HG03342 (cell line): ENCODE measurements around the gene SLAMF6.
A peak's percentile ranks its signal among the peaks of the same experiment; 100 is the strongest.

Experiments used
- ATAC-seq: cut with Tn5 transposase; IDR thresholded peaks from one replicate; pipeline ENCODE4 v1.9.1; 2021; ENCODE audit warnings: mild to moderate bottlenecking, moderate library complexity; ENCODE audit not compliant: unreplicated experiment

SLAMF6 gene

DNA sequence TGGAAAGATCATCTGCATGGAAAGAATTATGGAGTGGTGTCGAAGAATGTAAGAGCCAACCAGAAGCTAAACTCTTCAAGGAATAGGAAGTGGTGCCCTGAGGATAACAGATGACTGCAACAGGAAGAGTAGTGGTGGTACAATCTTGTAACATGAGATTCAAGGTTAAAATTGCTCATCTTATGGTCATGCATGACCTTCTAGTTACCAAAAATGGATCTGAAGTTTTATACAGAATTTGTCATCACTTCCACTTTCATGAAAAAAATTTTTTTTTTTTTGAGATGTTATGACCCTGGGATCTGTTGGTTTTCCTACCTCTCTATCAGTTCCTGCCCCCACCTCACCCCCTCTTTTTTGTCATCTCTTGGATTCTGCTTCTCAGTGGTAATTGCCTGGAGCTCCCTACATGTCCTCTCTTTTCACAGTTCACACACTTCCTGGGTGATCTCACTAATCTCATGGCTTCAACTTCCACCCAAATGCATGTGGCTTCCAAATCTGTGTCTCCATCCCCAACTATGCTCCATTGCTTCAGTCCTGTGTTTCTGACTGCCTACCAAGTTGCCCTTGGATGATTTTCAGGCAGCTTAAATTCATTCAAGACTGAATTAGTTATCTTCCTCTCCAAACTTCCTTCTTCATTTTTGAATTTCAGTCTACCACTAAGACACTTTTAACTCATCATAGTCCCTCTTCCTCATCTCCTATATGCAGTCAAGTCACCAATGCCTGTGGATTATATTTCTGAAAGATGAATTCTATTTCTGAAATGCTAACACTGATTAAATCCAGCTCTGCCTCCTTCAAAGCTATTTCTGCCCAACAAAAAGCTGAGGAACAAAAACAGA, 48.4 kb downstream of the SLAMF6 start:
- ATAC-seq: peak; percentile 48

DNA sequence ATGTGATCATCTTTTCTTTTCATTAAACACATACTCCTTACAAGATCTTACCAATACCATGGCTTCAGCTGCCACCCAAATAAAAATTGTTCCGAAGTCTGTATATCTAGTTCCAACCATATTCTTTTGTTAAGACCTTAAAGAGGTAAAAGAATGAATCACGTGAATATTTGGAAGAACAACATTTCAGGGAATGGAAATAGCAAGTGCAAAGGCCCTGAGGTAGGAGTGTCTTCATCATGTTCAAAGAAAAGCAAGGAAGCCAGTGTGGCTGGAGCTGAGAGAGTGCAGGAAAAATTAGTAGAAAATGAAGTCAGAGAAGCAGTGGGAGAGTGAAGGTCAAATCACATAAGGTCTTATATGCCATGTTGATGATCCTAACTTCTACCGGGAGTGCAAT, 50.9 kb downstream of the SLAMF6 start:
- no peak for ATAC-seq

DNA sequence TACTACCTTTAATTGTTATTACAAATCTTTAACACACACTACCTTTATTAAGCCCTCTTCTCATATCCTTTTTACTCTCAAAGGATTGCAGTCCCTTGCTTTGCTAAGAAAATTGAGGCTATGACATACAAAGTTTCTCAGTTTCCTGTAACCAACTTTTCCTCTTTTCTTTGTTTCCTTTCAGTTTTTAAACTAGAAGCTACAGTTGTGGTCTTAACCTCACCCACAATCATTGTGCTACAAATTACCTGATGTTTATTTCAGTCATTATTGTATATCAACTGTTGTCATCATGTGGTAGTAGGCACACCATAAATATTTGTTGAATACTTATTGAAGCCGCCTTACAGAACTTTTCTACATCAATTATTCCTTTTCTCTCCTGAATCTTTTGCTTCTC, 51.8 kb downstream of the SLAMF6 start:
- ATAC-seq: no peak

DNA sequence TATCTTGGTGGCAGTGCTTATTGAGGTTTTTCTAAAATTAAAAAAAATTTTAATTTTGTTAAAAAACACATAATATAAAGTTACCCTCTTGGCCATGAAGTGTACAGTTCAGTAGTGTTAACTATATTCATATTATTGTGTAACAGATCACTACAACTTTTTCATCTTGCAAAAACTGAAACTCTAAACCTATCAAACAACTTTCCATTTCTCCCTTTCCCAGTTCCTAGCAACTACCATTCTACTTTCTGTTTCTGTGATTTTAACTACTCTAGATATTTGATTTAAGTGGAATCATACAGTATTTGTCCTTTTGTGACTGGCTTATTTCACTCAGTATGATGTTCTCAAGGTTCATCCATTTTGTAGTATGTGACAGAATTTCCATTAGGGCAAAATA, 55.5 kb downstream of the SLAMF6 start:
- no peak for ATAC-seq

DNA sequence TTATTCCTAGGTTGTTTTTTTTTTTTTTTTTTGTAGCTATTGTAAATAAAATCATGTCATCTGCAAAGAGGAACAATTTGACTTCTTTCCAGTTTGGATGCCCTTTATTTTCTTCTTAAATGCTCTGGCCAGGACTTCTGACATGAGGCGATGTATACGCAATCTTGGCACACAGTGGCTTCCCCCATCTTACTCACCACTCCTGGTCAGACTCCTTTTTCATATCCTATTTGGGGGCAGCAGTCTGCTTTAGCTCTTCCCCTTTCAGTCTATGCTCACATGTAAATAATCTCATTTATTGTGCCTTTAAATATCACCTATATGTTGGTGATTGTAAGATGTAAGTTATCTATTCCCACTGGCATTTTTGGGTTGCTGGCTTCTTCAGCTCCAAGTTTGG, 56.1 kb downstream of the SLAMF6 start:
- no peak for ATAC-seq

DNA sequence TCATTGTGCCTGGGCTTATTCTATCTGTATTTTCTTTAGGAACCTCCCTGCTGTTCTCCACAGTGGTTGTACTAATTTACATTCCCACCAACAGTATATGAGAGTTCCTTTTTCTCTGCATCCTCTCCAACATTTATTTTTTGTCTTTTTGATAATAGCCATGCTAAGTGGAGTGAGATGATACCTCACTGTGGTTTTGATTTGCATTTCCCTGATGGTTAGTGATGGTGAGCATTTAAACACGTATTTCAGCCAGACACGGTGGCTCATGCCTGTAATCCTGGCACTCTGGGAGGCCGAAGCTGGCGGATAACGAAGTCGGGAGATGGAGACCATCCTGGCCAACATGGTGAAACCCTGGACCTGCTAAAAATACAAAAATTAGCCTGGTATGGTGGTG, 57.9 kb downstream of the SLAMF6 start:
- ATAC-seq: no peak

DNA sequence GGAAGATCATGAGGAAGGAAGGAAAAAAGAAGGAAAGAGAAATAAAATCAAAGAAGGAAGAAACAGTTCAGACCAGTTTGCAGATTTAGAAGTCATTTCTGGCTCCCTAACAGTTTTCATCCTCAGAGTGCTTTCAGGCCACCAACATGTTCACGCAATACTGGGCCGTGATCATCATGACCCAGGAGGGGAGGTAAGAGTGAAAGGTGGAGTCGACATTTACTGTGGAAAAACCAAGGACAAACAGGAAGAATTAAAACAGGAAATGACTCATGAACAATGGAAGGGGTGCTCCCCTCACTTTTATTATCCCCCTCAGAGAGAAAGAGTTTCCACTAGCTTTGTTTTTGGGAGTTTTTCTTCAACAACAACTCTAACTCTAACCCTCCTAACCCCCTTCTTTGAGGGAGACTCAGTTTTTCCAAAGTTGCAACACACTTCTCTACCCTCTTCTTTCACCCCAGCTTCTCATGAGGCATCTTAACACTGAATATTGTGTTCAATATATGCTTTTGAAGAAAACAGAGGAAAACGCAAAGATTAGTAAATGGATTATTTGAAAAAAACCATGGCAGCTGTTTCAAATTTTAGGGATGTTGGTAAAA, 62.3 kb downstream of the SLAMF6 start:
- ATAC-seq: no peak

DNA sequence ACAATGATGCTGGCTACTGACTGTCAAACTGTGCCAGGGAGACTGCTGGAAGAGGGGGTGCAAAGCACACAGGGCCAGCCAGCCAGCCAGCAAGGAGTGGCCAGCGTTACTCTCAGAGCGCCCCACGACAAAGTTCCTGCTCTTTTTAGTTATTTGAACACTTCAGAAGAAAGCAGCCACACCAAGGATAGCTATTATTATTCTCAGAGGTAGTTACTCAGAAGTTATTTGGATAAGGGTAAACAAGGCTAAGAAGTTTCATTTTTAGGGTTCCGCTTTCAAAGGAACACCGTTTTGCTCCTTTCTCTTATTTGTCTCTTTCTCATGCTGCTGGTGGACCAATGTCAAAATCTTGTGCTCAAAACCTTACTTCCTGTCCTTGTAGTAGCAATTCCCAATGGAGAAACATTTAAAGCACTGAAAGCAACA, 62.8 kb downstream of the SLAMF6 start:
- peak; percentile 43 for ATAC-seq

DNA sequence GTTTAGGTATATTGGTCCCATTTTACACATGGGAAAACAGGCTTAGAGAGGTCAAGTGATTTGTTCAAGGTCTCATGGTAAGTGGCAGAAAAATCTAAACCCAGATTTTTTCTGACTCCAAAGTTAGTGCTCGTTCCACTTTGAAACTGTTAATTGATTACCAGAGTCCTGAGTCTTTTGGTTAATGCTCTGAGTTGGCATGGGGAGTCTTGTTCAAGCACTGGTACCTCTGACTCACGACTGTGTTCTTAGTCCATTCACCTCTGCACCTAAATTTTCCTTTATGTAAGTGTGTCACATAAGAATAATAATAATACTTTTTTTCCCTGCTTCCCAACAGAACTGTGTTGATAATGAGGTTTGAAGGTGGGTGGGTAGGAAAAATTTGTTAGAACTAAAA, 63.4 kb downstream of the SLAMF6 start:
- ATAC-seq: no peak

DNA sequence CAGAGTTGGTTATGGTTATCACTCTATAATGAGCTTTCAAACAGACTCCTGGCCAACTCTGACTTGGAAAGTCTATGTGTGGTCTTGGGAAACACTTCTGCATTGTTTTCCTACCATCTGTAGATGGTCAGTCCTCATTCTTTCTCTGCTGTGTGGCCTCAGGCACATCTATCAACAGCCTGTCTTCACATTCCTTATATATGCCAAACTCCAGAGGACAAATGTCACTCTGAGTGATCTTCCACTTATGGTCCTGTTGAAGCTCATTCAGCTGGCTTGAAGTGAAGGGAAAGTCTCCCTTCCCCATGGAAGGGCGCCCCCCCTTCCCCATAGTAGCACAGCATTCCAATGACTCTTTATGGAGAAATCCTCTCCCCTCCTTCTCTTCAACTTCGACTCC, 64.0 kb downstream of the SLAMF6 start:
- ATAC-seq: no peak

DNA sequence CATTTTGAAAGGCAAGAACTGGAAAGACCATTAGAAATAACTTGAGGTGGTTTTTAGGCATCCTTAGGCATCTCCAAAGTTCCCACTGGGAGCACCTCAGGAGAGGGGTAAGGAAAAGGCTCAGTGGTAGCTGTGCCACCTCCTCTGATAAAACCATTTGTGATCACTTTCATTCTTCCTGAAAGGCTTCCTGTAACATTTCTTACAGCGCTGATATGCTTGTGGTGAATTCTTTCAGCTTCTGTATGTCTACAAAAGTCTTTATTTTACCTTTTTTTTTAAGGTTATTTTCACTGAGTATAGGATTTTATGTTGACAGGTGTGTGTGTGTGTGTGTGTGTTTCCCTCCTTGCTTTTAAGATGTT, 67.9 kb downstream of the SLAMF6 start:
- ATAC-seq: no peak

DNA sequence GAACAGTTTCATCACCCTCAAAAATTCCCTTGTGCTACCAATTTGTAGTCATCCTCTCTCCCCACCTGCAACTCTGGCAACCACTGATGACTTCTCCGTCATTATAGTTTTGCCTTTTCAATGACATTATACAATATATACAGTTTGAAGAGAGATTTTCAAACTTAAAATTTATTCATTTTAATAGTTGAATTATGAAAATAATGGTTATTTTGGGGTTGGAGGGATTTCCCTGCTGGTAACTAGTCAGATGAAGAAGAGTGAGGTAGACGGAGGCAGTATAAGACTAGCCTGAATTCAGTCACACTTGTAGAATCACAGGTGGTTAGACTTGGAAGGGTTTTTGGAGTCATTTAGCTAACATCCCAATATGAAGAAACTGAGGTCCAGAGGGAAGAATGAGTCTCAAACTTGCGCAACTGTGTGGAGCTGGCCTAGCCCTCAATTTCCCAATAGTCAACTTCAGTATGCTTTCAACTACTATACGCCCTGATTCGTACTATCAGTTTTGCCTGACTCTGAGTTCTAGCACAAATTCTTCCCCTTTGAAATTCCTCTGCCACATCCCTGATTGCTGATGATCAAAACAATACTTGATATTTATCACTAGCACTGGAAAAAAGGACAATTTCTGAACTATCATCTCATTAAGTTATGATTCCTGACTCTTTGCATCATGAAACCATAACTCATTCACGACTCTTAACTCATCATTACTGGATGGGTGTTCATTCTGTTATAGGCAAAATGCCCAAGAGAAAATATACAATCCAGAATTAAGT, 68.5 kb downstream of the SLAMF6 start:
- no peak for ATAC-seq

DNA sequence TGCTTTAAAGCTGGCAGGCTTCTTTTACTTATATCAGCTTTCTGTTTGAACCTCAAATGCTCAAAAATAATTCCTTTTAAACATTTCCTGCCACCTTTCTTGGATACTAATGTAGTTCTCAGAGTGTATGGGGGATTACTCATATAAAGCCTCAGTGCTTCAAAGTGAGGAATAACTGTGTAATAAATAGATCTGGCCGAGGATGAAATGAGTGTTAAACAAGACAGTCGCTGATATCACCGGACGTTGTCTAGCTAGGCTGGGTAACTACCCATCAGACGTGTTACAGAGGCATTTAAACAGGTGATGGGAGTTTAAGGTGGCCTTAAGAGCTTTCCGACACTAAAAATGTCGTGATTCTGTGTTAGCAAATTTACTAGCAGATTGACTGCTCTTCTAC, 69.6 kb downstream of the SLAMF6 start:
- ATAC-seq: no peak

DNA sequence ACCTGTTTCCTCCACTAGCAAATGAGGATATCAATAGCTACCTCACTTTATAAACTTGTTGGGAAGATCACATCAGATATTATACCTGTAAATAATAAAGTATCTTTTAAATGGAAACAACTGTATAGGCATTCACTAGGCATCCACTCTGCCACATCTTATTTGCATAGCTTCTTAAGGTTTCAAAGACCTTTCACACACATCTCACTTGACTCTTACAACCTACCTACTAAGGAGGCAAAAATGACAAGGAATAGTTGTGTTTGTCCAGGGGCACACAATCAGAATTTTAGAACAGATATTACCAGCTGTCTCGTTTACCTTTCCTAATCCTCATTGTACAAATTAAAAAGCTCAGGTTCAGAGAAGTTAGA, 71.2 kb downstream of the SLAMF6 start:
- peak; percentile 42 for ATAC-seq

DNA sequence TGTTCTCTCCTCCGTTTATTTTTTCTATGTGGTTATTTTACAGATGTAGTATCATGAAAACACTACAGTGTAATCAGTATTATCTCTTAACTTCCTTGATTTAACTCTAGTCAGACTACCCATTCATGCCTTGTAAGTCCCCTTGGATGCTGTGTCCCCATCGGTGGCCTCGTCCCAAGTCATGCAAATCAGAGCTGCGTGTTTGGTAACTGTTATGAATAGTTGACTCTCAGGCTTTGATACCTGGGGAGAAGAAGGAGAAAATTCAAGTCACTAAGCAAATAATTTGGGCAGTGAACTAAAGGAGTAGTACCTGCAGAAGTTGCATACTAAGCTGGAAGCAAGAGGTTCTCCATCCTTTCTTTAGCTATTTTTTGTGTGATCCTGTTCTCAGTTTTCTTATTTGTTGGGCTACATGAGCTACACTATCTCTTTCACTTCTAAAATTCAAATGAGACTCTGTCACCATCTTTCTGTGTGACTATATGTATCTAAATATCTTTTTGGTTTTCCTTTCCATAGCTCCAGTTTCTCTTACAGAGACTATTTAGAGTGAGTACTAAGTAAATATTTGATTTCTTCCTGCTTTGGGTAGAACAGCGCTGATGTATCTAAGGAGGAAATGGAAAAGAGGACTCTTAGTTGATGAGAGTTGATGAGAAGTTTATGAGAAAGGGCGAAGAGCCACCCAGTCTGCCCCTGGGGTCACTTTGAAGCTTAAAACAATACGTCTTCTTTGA, 71.8 kb downstream of the SLAMF6 start:
- ATAC-seq: peak; percentile 57

DNA sequence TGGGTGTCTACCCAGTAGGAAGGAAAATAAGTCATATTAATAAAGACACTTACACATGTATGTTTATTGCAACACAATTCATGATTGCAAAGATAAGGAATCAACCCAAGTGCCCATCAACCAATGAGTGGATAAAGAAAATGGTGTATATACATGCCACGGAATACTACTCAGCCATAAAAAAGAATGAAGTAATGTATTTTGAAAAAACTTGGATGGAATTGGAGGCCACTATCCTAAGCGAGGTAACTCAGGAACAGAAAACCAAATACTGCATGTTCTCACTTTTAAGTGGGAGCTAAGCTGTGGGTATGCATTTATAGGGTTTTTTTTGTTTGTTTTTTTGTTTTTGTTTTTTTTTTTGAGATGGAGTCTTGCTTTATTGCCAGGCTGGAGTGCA, 73.6 kb downstream of the SLAMF6 start:
- no peak for ATAC-seq

DNA sequence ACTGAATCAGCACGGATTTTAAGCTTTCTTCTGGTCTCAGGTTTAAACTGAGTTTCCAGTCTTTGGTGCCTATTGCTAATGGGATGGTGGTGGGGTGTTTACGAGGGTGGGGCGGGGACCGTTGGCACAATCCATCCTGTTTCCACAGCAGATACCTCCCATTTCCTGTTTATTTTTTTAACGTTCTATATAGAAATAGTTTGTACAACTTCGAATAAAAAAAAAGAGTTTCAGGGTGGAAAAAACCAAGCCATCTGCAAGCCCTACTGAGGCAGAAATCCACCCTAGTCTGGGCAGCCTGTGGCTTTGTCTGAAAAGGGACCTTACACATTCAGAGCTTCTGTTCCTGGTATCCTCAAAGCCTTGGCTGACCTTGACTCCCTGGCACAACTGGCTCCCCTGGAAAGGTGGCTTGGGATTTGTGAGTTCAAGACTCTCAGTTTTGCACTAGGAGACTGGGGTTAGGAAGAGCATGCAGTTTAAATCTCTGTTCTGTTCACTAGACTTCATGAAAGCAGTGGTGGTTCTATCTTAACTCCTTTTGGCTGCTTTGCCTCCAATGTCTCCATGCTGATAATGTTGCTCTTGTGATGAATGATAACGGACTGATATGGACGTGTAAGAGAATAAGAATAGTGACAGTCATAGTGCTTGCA, 76.0 kb downstream of the SLAMF6 start:
- no peak for ATAC-seq

DNA sequence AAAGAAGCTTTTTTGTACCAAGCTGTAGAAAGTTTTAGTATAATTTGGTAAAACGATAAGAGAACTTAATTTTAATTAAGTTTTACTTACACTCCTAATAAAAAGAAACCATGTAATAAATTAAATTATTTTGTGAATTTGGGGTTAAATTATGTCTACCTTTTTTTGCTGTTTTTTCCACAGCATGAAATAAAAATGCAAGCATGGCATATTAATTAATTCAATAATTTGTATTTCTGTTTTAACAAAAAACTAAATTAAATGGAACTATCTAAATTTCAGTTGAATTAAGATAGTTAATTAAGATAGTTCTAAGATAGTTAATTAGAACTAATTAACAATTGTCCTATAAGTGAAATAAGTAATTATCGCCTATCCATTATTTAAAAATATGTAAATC, 83.3 kb downstream of the SLAMF6 start:
- ATAC-seq: no peak

DNA sequence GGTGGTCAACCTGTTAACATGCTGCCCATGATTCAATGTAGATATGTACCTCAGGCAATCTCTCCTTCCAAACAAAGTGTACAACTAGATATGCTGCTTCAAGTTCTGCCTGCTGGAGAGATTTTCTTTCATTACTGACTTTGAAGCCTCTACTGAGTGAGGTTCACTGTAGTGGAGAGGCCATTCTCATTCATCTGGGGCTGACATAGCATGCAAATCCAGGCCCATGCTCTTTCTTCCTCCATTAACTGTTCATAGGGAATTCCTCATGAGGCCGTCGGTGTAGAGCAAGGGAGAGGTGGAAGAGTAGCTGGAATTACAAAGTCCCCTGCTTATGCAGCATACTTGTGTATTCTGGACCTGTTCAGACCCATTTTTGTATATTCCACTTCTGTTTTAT, 84.1 kb downstream of the SLAMF6 start:
- ATAC-seq: no peak

DNA sequence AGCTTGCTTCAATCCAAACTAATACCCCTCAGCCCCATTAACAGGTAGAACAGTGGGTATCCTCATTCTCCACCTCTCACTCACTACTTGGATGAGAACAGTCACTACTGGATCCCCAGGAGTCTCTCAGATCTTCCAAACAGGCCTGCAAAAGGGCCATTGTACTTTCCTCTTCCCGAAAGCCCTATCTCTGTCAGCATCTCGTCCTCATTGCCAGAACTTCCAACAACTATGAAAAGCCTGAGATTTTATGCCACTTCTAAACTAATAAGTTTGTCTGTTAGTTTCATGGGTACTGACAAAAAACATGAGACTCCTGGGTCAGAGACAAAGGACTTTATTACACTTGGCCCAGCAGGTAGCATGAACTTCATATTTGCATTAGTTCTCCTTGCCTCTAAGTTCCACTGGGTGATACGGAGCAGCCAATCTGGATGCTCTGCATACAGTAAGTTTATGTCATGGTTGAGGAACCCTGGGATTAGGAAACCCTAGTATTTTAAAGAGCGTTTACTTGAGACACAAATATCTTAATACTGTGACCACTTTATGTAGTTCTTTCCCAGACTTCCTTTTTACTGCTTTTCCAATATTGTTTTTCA, 84.6 kb downstream of the SLAMF6 start:
- no peak for ATAC-seq
